ENCODE data around the gene C2orf80.
"Not testable (repeated sequence)": the region's sequence is repeated elsewhere in the genome, so short reads cannot be mapped to it uniquely, and the experiment has no call there.

Gene C2orf80

GRCh38 chr2:208130712-208131110 is 59.1 kb downstream of the C2orf80 start:
- DNase-seq, result no peak

DNA sequence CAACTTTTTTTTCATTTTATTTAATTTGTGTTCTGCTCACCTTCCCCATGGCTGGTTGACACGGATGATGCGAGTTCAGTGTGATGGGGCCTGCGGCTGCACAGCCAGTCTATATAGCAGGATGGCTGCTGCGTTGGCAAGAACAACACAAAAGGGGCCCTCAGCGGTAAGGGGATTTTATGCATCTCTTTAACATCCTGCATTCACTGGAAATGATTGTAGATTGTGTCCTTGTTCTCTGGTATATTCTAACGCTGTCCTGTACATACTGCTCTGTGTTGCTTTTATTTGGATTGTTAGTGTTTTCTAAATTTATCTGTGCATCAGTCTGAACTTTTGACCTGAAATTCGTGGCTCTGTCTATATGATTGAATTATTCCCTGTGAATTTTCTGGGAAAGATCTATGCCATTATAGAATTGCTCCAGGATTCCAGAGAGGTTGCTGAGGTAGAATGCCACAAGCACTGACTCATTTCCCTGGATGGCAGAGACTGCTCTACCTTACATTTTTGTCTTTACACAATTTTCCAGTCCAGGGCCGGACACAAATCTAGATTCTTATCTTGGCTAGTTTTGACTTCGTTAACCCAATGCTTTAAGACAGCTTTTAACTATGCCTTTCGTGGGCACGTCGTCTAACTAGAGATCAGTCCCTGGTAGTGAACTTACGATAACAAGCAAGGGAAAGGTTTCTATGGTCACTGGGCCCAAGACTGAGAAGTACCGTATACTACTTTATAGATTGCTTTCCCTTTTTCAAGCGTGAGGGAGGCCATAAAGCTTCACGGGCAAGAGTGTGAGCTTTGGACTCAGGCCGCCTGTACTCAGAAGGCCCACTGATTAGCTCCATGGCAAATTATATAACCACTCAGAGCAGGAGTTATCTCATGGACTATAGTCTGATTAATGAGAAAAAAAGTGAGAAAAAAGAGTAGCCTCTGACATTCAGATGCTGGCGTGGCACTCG is 59.8 kb downstream of the C2orf80 start, which contains the start of gene CRYGC:
TSS of gene CRYGC (minus strand) at position 85 of the 968 bp plus-strand sequence. CDS start at position 49, 36 bp downstream.
- DNase-seq, result no peak

DNA sequence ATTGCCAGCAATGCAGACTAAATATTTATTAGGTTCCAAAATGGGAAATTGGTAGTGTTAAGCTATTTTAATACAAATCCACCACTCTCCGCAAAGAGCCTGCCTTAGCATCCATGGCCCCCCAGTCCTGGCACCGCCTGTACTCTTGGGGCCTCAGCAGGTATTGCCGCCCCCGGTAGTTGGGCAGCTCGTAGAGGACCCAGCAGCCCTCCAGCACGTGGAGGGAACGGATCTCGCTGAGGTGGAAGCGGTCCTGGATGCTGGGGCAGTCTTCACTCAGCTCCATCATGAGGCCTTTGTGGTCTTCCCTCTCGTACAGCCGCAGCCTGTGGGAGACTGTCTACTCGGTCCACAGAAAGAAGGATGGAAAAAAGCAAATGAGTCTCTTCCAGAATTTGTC is 61.7 kb downstream of the C2orf80 start:
- no peak for DNase-seq

DNA sequence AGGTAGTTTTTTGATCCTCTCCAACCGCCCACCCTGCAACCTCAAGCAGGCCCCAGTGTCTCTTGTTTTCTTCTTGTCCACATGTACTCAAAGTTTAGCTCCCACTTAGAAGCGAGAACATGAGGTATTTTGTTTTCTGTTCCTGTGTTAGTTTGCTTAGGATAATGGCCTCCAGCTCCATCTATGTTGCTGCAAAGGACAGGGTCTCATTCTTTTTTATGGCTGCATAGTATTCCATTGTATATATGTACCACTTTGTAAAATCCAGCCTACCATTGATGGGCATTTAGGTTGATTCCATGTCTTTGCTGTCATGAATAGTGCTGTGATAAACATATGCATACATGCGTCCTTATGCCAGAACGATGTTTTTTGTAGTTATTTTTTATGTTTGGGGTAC is 62.7 kb downstream of the C2orf80 start:
- no peak for DNase-seq

DNA sequence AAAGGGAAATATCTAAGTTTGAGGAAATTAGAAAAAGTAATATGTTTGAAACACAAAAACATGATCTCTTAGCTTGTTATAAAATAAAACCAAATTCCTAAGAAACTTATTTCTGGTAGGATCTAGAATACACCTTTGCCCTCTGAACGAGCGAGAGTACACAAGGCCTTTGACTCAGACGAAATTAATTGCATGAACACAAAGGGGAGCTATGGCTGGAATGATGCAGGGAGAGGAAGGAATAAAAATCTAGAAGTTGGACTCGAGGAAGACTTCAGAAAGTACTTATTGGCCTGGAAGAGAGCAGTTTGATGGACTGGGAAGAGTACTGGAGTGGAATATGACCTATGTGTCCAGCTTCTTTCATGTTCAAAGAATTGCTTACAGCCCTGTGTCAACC is 64.6 kb downstream of the C2orf80 start:
- DNase-seq, result no peak

DNA sequence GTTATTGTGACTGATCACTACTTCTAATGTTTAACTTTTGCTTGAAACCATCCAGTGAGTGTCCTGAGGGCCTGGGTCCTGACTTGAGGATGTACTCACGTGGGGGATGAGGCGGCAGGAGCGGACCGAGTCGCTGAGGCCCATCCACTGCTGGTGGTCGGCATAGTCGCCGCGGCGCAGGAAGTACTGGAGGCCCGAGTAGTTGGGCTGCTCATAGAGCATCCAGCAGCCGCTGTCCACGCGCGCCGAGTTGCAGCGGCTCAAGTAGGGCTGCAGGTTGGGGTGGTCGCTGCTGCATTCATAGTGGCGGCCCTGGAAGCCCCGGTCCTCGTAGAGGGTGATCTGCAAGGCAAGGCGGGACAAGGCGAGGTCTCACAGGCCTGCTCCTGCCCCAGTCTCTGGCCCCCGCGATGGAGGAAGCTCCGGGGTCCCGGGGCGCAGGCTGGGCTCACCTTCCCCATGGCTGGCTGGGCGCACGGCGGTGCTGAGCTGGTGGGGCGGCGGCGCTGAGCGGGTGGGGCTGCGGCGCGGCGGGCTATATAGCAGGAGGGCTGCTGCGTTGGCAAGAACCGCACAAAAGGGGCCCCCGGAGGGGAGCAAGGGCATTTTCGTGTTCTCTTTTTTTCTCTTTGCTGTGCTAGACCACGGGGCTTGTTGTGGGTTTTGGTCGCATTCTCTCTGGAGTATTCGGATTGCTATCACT is 65.7 kb downstream of the C2orf80 start, which contains the start of gene CRYGD:
TSS of gene CRYGD (minus strand) at position 512 of the 703 bp plus-strand sequence. CDS start at position 461, 51 bp downstream.
- not testable (repeated sequence) for DNase-seq

DNA sequence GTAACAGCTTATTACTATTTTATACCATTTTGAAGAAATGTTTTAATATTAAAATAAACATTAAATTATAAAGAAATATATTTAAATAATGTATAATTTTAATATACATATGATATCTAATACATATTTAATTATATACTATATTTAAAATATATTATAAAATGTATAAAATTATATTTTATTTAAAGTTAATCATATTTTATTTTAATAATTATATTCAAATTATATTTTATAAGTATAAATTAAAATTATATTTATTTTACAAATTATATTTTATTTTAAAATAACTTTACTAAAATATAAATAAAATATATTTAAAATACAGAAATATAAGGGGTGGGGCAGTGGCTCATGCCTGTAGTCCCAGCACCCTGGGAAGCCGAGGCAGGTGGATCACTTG is 67.6 kb downstream of the C2orf80 start:
- no peak for DNase-seq

DNA sequence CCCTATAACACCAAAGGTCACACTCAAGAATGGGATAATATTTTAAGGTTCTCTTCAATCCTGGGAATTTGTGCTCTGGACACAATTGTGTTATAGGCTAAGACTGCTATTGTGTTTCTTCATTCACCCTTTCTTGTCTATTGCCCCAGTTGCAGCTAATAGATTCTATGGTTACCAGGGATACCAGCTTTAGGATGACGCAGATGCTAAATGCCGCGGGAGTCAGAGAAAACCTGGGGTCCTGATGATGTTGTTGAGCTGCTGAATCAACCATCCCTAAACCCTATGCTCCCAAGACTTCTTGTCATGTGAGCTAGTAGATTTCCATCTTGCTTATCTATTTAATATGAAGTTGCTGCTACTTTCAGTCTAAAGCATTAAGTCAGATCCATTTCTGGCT is 70.9 kb downstream of the C2orf80 start:
- DNase-seq, result no peak

DNA sequence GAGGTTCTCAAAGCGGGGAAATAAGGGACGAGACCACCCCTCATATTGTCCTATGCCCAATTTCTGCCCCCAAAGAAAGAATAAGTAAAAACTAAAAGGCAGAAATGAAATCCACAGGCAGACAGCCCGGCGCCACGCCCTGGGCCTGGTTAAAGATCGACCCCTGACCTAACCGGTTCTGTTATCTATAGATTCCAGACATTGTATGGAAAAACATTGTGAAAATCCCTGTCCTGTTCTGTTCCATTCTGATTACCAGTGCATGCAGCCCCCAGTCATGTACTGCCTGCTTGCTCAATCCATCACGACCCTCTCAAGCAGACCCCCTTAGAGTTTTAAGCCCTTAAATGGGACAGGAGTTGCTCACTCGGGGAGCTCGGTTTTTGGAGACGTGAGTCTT is 72.4 kb downstream of the C2orf80 start:
- DNase-seq, result not testable (repeated sequence)
